Fibroblast of mammary gland (primary cell): ENCODE results near the gene MEGF9.

Experiments used
- DNase-seq: peaks from one replicate; pipeline ENCODE4 v3.0.0-alpha.2; 2010; ENCODE audit warnings: low read depth
- H3K4me3 ChIP-seq: 2 replicates; pipeline ENCODE4 v1.5.1; 2011; ENCODE audit warnings: low read depth, mild to moderate bottlenecking, low read length, moderate library complexity; ENCODE audit not compliant: control insufficient read depth
- CTCF ChIP-seq: conservative IDR thresholded peaks from 2 replicates; pipeline ENCODE4 v1.5.1; 2011; ENCODE audit warnings: low read depth, low read length, inconsistent platforms; ENCODE audit not compliant: control insufficient read depth, insufficient read depth

The MEGF9 gene

GRCh38 chr9:120609636-120610035 is 104.6 kb downstream of the MEGF9 start:
- H3K4me3 ChIP-seq = no peak overlapping the region
- DNase-seq = no peak
- no peak for TF ChIP-seq CTCF

GRCh38 chr9:120608421-120608820 is 105.8 kb downstream of the MEGF9 start:
- no peak overlapping the region for H3K4me3 ChIP-seq
- TF ChIP-seq CTCF = no peak

GRCh38 chr9:120603591-120603990 is 110.7 kb downstream of the MEGF9 start:
- no peak overlapping the region for H3K4me3 ChIP-seq
- DNase-seq = no peak
- no peak for TF ChIP-seq CTCF

More at GRCh38 chr9:120608421-120608820, 105.8 kb downstream of the MEGF9 start:
- DNase-seq = no peak

GRCh38 chr9:120603010-120603409 is 111.3 kb downstream of the MEGF9 start:
- no peak for DNase-seq
- TF ChIP-seq CTCF = no peak

GRCh38 chr9:120593955-120594277 is 120.4 kb downstream of the MEGF9 start:
- no peak overlapping the region for H3K4me3 ChIP-seq
- no peak for TF ChIP-seq CTCF
- no peak for DNase-seq

More at GRCh38 chr9:120603010-120603409, 111.3 kb downstream of the MEGF9 start:
- no peak overlapping the region for H3K4me3 ChIP-seq

GRCh38 chr9:120593250-120593954 is 120.9 kb downstream of the MEGF9 start:
- no peak for TF ChIP-seq CTCF
- no peak for DNase-seq
- H3K4me3 ChIP-seq = no peak overlapping the region

- TF ChIP-seq CTCF = no peak
- DNase-seq = no peak
- H3K4me3 ChIP-seq = no peak overlapping the region
Measured at GRCh38 chr9:120592210-120592609, 122.1 kb downstream of the MEGF9 start.
